Activated CD8-positive, alpha-beta memory T cell treated with anti-CD3 and anti-CD28 coated beads, Interleukin-2, amount 50 U/mL, for 4 hours (primary cell): ENCODE results near the gene KCNAB1.
"Not testable (repeated sequence)": the region's sequence is repeated elsewhere in the genome, so short reads cannot be mapped to it uniquely, and the experiment has no call there.

ENCODE experiments used
- DNase-seq: peaks from one replicate; pipeline ENCODE4 v3.0.0-alpha.2; 2020

The KCNAB1 gene

GRCh38 chr3:156551746-156552145 lies 431.4 kb downstream of the KCNAB1 start:
- DNase-seq = no peak

GRCh38 chr3:156552973-156553372 lies 432.6 kb downstream of the KCNAB1 start:
- no peak for DNase-seq

DNA sequence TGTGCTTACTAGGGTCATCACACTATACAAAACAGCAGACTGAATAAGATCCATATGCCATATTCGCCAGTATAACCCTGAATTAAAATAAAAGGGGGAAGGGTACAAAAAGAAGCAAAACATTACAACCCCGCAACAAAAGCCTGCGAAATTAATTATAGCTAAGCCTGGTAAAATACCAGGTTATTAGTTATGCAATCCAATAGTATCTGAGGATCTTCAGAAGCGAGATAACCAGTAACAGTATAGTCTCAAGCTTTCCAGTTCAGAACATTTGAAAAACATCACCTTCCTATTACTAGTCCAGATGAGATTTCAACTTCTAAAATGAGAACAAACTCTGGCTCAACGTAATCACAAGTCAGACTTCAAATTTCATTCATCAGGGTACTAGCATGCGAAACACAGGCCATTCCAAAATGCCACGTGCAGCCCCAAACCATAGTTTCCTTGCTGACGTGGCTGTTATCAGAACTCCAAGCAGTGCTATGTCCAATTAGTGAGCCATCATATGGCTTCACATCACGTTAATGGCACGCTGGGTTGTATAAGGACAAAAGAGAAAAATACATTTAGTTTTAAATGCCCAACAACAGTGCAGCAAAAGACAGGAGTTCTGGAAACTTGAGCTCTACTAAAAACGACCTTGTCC lies 433.5 kb downstream of the KCNAB1 start:
- DNase-seq = no peak

DNA sequence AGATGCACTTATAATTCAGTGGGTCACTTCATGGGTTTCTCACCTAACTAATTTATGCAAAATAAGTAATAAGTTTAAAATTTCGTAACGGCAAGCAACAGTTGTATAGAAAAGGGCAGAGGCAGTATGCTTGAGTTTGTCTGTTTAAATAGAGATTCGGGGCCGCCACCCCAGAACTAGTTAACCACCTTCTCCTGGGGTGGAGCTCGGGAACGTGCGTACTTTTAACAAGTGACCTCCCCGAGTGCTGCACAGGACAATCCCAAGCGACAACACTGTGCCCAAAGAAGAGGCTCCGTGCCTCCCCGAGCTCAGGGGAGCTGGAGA lies 434.1 kb downstream of the KCNAB1 start:
- DNase-seq = no peak

GRCh38 chr3:156554842-156555687 lies 434.7 kb downstream of the KCNAB1 start, which contains the start of gene SSR3:
TSS of gene SSR3 (minus strand) at chr3:156555117. CDS start at chr3:156555089, 28 bp downstream.
- peak; percentile 99 for DNase-seq

GRCh38 chr3:156558389-156558788 lies 438.0 kb downstream of the KCNAB1 start:
- no peak for DNase-seq

DNA sequence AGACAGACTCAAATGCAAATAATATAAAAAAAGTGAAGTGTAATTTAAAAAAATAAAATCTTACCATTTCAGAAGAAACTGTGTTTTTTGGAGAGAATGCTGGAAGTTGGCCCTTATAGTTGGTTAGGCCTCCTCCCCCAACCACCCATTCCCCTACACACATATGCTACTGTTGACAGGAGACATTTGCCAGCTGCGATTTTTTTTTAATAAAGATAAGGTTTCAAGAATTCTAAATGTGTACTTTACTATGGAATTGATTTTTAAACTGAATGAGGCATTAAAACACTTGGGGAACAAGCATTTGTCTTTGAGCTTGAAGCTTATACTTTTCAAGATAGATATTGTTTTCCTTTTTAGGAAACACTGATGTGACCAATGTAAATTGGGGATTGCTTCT lies 438.9 kb downstream of the KCNAB1 start:
- DNase-seq = no peak

DNA sequence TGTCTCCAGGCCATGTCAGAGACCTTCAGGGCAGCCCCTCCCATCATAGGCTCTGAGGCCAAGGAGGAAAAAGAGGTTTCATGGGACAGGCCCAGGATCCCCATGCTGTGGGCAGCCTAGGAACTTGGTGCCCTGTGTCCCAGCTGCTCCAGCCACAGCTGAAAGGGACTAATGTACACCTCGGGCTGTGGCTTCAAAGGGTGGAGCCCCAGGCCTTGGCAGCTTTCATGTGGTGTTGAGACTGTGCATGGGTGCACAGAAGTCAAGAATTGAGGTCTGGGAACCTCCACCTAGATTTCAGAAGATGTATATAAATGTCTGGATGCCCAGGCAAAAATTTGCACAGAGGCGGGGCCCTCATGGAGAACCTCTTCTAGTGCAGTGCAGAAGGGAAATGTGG lies 441.2 kb downstream of the KCNAB1 start:
- DNase-seq = no peak

DNA sequence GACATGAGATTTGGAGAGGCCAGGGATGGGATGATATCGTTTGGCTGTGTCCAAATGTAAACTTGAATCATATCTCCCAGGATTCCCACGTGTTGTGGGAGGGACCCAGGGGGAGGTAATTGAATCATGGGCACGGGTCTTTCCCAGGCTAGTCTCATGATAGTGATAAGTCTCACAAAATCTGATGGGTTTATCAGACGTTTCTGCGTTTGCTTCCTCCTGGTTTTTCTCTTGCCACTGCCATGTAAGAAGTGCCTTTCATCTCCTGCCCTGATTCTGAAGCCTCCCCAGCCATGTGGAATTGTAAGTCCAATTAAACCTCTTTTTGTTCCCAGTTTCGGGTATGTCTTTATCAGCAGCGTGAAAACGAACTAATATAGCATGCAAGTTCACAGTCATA lies 442.1 kb downstream of the KCNAB1 start:
- DNase-seq = not testable (repeated sequence)

- DNase-seq = no peak
Measured at GRCh38 chr3:156563900-156564682, 443.7 kb downstream of the KCNAB1 start.

DNA sequence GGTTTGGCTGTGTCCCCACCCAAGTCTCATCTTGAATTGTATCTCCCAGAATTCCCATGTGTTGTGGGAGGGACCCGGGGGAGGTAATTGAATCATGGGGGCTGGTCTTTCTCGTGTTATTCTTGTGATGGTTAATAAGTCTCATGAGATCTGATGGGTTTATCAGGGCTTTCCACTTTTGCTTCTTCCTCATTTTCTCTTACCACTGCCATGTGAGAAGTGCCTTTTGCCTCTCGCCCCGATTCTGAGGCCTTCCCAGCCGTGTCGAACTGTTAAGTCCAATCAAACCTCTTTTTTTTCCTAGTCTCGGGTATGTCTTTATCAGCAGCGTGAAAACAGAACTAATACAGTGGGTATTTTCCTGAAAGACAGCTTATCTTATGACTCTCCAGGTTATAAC lies 448.6 kb downstream of the KCNAB1 start:
- not testable (repeated sequence) for DNase-seq

GRCh38 chr3:156569881-156570280 lies 449.5 kb downstream of the KCNAB1 start:
- not testable (repeated sequence) for DNase-seq

DNA sequence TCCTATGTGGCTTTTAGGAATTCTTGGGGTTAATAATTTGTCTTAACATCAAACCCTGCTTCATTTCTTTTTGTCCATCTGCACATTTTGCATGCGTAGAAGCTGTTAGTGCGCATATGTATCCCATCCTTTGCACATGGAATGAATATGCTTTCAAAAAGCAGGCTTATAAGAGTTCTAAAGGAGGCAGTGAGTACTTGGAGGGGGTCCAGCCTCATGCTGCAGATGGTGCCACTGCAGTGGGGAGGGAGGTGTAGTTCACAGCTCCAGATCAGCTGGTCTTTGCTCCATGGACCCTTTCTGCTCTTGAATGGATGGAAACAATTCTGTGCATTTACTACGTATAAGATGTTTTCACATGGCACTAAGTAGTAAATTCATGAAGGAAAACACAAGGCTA lies 455.3 kb downstream of the KCNAB1 start:
- DNase-seq = no peak

DNA sequence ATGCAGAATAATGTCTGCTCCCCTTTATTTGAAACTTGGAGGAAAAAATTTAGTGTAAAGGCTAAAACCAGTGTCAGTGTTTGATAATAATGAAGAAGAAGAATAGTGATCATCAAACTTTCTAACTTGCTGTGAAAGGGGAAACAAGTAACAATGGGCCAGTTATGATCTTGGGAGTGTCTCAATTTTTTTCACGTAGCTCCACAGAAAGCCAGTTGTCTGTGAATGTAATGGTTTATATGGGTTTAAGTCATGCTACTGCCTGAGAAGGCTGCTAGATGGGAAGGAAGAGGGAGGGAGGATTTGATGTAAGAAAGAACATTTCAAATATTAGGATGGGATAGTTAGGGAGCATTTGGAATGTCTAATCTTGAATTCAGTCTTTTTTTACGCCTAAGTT lies 455.7 kb downstream of the KCNAB1 start:
- no peak for DNase-seq

DNA sequence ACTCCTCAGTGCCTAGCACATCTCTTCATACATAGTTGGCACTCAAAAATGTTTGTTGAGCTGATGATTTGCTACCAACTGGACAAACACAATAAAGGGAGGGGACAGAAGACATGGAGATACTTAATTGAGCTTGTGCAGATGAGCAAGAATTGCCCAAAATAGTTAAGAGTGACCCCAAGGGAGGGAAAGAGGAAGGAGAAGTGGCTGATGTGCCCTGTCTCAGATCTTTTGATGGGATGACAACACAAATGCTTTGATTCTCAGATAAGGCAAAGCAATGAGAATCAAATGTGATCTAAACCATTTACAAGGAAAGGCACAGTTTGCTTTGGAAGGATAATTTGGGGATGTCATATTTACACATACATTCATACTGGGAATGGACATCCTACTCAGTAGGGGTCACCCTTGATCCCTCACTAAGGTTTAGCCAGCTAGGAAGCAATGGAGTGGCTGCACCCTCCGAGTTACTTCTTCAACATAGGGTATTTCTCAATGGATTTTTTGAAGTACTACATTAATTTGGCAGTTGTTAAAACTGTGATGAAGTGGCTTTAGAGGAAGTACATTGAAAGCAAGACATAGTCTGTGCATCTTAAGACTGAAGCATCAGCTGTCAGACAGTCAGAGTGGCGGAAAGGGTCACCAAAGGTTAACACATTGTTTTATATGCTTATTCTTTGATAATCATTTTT lies 456.4 kb downstream of the KCNAB1 start:
- no peak for DNase-seq

DNA sequence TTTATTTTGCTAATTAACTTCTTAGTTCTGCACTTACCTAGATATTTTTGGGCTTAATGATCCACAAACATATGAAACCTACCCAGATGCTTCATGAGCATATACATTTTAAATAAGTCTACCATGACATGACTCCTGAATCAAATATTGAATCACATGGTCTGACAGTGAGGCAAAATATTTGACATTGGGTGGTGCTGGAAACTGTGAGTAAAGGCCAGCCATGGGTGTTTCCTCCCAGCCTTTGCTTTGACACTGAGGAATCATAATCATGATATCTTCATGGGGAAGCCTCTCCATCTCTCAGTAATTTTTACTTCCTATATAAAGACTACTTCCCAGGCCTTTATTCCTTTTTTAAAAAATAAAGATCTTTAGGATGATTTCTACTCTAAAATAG lies 457.4 kb downstream of the KCNAB1 start:
- DNase-seq = no peak

- DNase-seq = no peak
Measured at GRCh38 chr3:156579427-156579851, 459.1 kb downstream of the KCNAB1 start.

GRCh38 chr3:156581033-156581432 lies 460.7 kb downstream of the KCNAB1 start:
- DNase-seq = no peak

GRCh38 chr3:156581954-156582353 lies 461.6 kb downstream of the KCNAB1 start:
- DNase-seq = no peak

DNA sequence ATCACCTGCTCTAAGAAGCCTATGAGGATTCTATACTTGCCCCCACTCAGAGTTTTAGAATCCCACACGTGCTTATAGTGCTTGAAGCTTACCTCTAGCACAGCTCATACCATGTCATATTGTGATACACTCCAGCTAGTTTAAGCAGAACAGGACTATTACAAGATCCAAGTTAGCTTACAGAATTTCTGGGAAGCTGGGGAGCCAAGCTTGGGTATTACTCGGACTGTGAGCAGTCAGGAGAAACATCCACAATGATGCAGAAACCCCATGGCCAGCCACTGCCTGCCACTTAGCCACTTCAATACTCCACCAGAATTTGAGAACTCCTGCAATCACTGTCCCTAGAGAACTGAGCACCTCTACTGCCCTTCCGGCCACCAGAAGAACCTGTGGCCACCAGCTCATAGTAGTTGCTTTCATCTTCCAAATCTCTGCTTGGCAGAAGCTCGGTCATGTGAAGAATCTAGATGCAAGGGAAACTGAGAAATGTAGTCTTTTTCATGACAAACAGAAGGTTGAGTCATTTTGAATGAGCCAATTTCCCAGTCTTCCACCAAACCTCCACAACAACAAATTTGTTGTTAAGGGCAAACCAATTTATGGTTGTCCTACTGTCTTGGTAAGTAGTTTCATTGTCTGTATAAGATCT lies 462.3 kb downstream of the KCNAB1 start:
- no peak for DNase-seq

GRCh38 chr3:156583469-156583868 lies 463.1 kb downstream of the KCNAB1 start:
- no peak for DNase-seq
